BE2C (cell line): ENCODE results near the gene CCDC43.
"Not testable (repeated sequence)": the region's sequence is repeated elsewhere in the genome, so short reads cannot be mapped to it uniquely, and the experiment has no call there.

Experiments
- DNase-seq: peaks from one replicate; pipeline ENCODE4 v3.0.0-alpha.2; 2020
- H3K27me3 ChIP-seq: fragments of 250-450 bp; sonication (Bioruptor Pico); 2 replicates; pipeline ENCODE4 v1.5.1; 2020; ENCODE audit warnings: mild to moderate bottlenecking
- H3K36me3 ChIP-seq: fragments of 250-450 bp; sonication (Bioruptor Pico); 2 replicates; pipeline ENCODE4 v1.5.1; 2020; ENCODE audit warnings: mild to moderate bottlenecking
- H3K4me1 ChIP-seq: fragments of 250-450 bp; sonication (Bioruptor Pico); 2 replicates; pipeline ENCODE4 v1.5.1; 2020
- H3K4me3 ChIP-seq: 2 replicates; pipeline ENCODE4 v1.5.1; 2011; ENCODE audit warnings: low read depth, low read length
- H3K9me3 ChIP-seq: fragments of 250-450 bp; sonication (Bioruptor Pico); 2 replicates; pipeline ENCODE4 v1.5.1; 2020
- CTCF ChIP-seq: IDR thresholded peaks from 2 replicates; pipeline ENCODE4 v1.5.1; 2012; ENCODE audit warnings: mild to moderate bottlenecking, low read depth, low read length

The CCDC43 gene

GRCh38 chr17:44722254-44722653 lies 32.7 kb upstream of the CCDC43 start:
- H3K4me1 ChIP-seq = no peaks in the 10 kb centered on the region
- no peaks in the 10 kb centered on the region for H3K27me3 ChIP-seq
- H3K36me3 ChIP-seq = peaks cover 18% of the 10 kb centered on the region
- H3K9me3 ChIP-seq = no peaks in the 10 kb centered on the region
- DNase-seq = no peak
- TF ChIP-seq CTCF = no peak
- H3K4me3 ChIP-seq = no peak overlapping the region

- TF ChIP-seq CTCF = no peak
- H3K9me3 ChIP-seq = no peaks in the 10 kb centered on the region
- H3K4me1 ChIP-seq = no peaks in the 10 kb centered on the region
- H3K4me3 ChIP-seq = no peak overlapping the region
- DNase-seq = no peak
- H3K27me3 ChIP-seq = no peaks in the 10 kb centered on the region
- peaks cover 18% of the 10 kb centered on the region for H3K36me3 ChIP-seq
Measured at GRCh38 chr17:44719444-44719843, 29.9 kb upstream of the CCDC43 start.

- peaks cover 8% of the 10 kb centered on the region for H3K4me1 ChIP-seq
- no peak for TF ChIP-seq CTCF
- no peaks in the 10 kb centered on the region for H3K27me3 ChIP-seq
- H3K9me3 ChIP-seq = no peaks in the 10 kb centered on the region
- DNase-seq = peak; percentile 85
- peaks cover under 1% of the 10 kb centered on the region; the same call in 1 of the 2 replicates for H3K36me3 ChIP-seq
- peak within 1 kb of the TSS; percentile 98 for H3K4me3 ChIP-seq
Measured at GRCh38 chr17:44708401-44709263, 19.1 kb upstream of the CCDC43 start, which contains the start of gene DBF4B. TSS of gene DBF4B (plus strand) at chr17:44708665. CDS start at chr17:44708821, 156 bp downstream.

GRCh38 chr17:44707755-44708400 lies 18.3 kb upstream of the CCDC43 start:
- DNase-seq = no peak
- H3K4me3 ChIP-seq = peak overlapping the region; percentile 98

GRCh38 chr17:44700288-44700687 lies 10.7 kb upstream of the CCDC43 start:
- H3K4me3 ChIP-seq, H3K9me3 ChIP-seq, H3K36me3 ChIP-seq, H3K27me3 ChIP-seq, H3K4me1 ChIP-seq, DNase-seq: not testable (repeated sequence)

More at GRCh38 chr17:44707755-44708400, 18.3 kb upstream of the CCDC43 start:
- Histone ChIP-seq H3K4me1 (peaks cover 8% of the 10 kb centered on the region), H3K36me3 (no peaks in the 10 kb centered on the region), H3K27me3 (no peaks in the 10 kb centered on the region), H3K9me3 (no peaks in the 10 kb centered on the region)
- TF ChIP-seq CTCF = no peak

- Histone ChIP-seq H3K36me3 (no peaks in the 10 kb centered on the region), H3K4me3 (no peak overlapping the region), H3K27me3 (no peaks in the 10 kb centered on the region), H3K4me1 (no peaks in the 10 kb centered on the region; the same call in 1 of the 2 replicates), H3K9me3 (no peaks in the 10 kb centered on the region)
- DNase-seq = no peak
- TF ChIP-seq CTCF = no peak
Measured at GRCh38 chr17:44693609-44694008, 4.0 kb upstream of the CCDC43 start.
